SHP77 (cell line): ENCODE data around the gene NRXN3.

Experiments used
- DNase-seq, 2 experiments: peaks; one replicate each; lab custom pipeline; 2025; lab: John Stamatoyannopoulos, UW

NRXN3 gene

DNA sequence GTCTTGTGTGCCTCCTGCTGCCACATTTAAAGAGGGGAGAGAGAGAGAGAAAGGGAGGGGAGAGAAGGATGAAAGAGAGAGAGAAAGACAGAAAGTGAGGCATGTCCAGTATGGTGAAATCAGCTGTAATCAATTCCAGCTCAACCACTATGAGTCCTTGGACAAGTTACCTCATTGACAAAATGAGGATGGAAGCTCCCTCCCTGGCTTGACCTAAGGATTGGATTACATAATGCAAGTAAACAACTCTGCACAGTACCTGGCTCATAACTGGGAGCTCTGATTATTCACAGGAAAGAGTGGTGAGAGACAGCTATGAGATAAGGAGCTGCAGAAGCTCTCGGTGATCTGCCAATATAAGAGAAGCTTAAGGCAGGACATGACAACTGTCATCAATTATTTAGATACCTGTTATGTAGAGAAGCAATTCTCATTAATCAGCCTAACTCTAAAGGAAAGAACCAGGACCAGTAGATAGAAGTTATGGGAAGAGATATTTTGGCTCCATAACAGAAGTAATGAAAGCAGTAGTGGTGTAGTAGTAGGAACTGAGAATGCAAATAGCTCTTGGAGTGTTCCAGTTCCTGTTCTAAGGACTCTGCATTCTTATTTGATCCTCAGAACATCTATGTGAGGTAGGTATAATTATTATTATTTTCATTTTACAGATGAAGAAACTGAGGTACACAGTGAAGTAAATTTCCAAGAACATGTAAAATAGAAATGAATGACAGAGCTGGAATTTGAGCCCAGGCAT is 1249.6 kb downstream of the NRXN3 start:
- DNase-seq = no peak

DNA sequence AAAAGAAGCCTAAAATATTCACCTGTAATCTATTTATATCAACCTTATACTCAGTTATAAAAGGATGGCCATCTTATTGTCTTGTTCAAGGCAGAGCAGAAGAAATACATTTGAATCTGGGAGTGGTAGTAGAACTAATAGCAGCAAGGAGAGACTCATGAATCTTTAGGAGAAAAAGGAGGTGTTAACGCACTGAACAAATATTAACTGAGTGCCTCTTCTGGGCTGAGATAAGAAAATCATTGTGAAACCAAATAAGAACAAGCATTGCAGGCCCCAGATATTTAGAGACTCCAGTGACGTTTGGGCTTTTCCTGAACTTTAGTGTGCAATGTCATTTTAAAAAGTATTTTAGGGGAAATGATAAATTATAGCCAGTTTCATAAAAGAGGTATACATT is 1250.6 kb downstream of the NRXN3 start:
- no peak for DNase-seq

DNA sequence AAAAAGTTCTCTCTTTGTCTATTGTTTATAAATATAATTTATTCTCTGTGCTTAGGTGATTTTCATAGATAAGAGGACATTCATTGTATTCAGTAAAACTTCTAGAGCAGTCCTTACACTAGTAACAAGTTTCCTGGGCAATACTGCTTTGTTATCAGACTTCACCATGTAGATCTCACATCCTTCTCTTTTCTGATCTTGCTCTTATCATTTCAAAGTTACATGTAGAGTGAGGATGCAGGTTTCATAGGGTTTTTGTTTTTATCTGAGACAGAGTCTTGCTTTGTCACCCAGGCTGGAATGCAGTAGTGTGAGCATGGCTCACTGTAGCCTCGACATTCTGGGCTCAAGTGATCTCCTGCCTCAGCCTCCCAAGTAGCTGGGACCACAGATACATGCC is 1251.6 kb downstream of the NRXN3 start:
- DNase-seq = no peak

DNA sequence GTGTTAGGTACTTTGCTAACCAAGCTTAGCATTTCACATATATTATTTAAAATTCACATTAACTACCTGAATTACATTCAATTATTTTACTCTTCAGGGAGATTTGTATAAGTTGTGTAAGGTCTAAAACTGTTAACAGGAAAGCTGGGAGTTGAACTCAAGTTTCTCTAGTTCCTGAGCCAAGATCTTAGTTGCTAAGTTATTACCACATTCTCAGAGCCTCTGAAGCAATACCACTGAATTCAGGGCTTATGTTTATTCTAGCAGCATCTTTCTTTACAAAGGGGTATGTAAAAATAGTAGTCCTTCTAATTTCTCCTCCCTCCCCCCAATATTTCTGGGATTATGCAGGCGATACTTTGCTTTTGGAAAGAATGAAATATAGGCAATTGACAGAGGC is 1254.3 kb downstream of the NRXN3 start:
- DNase-seq = no peak

DNA sequence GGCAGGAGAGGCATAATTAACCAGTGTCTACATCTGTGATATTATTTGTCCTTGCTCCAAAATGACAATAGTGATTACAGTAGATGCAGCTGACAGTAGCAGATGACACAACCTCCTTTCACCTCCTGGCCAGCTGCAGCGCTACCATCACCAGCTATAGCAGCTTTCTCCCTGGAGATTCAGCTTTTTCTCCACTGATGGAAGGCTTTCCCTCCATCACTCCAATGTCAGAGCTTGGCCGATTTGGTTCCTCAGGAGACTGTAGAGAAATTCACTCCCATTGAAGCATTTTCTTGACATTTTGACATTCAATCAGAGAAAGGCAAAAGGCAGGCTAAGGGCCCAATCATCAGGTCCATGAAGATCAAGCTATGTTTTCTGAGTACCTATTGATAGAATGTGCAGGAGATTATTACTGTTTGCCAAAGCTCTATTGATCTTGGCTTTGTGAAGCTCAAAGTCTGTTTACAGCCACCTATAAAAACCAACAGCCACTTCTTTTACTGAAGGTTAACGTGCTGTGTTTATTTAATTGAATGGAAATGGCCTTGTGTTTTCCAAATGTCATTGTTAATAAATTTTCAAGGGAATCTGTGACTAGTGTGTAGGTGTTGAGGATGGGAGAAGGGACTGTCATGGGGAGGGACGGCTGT is 1256.1 kb downstream of the NRXN3 start:
- peak in 1 of 2 experiments; percentile 30 for DNase-seq

DNA sequence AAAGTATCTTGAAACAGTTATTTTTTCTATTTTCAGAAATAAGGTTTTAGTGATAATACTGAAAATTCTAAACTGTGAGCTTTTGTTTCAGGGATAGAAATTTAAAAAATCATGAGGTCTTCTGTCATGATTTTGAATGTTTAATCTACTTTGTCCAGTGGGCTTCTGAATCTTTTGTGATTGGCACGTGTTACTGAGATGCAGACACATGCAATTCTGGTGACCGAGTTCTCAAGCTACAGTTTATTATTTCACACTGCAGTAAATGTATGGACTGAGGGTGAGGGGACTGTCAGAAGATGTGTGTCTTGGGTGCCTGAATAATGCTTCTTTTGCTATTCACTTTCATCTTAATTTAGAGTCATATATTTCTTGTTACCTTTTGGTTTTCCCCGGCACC is 1262.5 kb downstream of the NRXN3 start:
- no peak for DNase-seq

DNA sequence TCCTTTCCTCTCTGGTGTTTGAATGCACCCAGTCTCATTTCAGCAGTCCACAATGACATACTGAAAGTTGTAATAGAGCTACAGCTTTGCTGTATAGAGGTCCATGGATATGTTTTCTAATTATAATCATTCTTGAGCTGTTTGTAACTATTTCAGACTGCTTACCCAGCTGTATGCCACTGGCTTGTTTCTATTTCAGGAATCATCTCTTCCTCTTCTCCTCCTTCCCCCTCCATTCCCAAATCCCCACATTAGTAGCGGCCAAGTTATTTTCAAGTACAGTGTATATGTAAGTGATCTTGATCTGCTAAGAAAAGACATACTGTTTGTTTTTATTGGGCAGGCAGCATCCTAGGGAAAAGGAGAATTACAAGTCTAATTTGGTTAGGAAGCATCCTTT is 1266.2 kb downstream of the NRXN3 start:
- DNase-seq = no peak

DNA sequence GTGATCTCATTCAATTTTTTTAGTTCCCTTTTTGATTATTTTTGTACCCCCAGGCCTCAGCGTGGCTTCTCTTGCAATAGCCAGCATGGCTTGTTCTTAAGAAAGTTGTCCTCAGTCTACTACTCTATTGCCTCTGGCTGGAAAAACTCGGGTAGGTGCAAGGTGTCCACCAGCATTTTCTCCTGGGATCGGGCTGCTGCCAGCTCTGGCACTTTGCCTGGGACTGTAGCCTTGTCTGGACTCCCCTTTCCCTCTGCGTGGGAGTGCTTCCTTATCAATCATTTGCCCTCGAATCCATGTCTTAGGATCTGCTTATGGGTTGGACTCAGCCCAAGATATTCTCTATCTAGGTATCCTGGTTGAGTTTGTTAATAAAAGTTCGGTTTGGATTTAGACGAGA is 1267.8 kb downstream of the NRXN3 start:
- DNase-seq = no peak

DNA sequence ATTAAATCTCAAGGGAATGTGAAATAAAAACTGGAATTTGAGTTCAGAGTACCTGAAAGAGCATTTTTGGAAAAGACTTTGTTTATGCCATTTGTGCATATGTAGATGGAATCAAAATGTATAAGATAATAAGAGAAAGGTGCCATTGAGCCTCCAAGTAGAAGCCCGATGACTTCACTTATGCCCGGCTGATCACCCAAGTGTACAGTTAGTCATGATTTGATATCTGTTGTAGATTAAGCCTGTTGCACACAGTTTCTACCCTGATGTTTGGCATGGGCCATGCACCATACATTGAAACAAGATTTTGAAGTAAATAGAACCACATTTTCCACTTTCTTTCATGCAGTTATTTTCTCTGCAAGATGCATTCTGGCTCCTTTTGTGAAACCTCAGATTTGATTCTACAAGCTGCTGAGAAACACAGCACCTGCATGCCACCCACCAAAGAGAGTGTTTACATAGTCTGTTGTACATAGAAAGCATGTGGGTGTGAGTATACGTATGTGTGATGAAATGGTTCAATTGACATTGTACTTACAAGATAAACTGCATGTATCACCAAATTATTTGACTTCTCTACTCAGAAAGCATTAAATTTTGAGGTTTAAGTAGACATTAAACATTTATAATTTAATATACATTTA is 1268.6 kb downstream of the NRXN3 start:
- no peak for DNase-seq

DNA sequence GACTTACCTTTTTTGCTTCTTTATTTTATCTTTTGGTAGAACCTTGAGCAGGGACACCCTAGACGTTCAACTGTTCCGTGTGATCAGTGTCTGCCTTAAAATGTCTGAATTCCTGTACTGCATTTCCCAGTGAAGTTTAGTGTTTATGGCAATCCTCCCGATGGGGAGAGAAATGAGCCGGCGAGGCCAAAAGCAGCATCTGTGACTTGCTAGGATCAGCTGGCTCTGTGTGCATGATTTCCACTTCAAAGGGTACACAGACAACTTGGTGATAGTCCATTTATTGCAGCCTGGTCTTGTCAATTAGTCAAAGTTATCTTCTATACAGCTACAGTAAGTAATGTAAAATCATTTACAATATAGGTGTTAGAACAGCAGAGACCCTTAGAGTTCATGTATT is 1272.6 kb downstream of the NRXN3 start:
- no peak for DNase-seq

DNA sequence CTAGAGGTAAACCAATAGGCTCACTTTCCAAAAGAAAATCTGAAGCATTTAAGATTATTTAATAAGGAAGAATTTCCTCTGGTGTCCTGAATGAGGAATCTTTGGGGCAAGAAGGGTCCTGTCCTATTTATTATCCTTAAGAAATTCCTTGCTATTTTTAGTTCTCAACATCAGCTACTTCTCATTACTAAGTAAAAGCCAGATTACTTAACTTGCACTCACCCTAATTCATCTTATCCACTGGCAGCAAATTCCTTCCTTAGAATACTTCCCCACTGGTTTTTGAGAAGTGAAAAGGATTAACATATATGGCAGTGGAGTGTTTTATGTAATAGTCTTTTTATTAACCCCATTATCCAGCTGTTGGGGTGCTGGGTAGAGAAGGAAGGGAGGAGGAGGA is 1273.4 kb downstream of the NRXN3 start:
- no peak for DNase-seq

DNA sequence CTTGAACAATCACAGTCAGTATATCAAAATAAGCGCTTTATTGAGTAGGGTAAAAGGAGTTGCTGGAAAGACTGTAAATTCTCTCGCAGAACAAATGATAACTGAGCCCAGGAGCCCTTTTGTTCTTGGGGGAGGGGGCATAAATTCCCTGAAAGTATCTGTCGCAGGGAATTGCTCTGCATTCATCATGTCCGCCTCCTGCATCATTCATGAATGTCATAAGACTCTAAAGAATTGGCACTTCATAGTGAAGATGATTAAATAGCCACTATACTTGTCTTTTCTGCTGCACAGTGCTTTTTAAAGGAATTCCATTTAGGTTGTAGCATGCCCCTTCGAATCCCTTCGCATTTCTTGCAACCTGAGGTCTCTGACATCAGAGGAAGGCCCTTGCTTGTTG is 1278.8 kb downstream of the NRXN3 start:
- no peak for DNase-seq

DNA sequence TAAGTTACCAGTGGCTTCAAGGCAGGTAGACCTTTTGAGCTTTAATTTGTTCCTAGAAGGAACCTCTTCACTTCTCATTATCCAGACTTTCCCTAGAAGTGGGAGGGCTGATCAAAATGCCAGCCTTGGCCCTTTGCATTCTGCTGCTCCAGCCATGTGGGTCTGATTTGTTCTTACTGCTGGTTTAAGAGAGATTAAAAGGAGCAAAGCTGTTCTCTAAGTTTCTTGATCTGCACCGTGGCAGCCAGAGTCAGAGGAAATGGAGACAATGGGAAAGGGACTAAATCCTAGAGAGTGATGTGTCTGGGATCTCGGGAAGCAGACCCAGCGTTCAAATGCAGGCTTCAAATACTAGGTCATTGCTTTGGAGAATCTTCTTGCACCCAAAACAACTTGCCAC is 1281.4 kb downstream of the NRXN3 start:
- no peak for DNase-seq

DNA sequence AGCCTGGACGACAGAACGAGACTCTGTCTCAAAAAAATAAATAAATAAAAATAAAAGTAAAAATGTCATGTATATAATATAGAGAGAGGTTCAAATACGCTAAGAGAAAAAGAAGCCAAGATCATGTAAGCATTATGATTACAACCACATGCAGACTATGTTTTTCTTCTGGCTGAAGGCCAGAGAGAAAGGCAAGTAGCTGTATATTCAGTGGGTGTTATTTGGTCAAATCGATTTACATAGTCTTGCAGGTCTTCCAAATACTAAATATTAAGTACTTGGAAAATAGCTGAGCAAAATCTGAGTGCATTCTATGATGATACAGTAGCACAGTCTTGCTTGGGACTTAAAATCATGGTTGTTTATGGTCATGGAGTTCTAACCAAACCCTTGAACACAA is 1283.1 kb downstream of the NRXN3 start:
- no peak for DNase-seq

DNA sequence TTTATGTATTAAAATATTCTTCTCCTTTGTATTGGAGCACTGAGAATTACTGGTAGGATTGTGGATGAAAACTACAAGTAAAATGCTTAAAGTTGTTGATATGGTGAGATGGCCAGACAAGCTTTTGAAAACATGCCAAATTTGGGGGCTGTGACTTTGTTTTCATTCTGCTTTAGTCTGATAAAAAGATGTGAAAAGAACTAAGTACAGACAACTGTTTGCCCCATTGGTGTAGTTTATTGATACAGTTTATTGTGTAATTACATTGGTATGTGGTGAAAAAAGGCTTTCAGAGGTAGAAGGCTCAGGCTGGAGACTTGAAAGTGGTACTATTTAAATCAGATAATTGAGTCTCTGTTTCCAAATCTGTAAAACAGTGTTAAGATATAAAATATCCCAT is 1294.3 kb downstream of the NRXN3 start:
- DNase-seq = no peak

DNA sequence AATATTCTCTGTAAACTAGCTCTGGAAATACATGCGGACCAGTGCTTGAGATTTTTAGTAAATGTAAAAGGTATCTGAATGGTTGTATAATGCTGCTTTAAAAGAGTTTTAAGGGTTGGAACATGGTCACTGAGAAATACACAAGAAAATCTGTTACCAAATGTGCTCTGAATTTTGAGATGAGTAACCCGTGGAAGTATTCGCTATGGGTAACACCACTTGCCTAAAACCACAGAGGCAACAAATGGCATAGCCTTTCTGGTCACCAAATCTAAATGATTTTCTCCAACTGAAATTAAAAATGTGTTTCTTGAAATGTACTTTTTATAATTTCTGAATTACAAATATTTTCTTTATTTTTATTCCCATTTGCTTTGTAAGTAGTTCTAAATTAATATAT is 1295.5 kb downstream of the NRXN3 start:
- no peak for DNase-seq

DNA sequence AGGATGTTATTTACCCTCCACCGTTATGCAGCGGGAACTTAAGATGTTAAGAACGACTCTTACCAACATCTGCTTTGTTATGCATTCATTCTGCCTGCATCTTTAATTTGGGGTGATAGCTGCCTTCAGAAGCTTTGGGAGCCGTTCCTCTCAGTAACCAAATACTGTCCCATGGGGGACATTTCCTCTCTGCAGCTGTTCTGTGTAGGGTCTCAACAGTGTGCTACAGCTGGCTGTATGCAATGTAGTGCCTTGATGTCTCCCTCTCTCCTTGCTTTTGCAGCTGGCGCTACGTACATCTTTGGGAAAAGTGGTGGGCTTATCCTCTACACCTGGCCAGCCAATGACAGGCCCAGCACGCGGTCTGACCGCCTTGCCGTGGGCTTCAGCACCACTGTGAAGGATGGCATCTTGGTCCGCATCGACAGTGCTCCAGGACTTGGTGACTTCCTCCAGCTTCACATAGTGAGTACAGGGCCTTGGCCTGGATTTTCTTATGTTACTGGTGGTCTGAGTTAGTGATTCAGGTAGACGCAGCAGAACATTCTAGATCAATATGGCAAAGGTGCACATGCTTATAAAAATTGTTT is 1296.9 kb downstream of the NRXN3 start:
- DNase-seq = no peak

DNA sequence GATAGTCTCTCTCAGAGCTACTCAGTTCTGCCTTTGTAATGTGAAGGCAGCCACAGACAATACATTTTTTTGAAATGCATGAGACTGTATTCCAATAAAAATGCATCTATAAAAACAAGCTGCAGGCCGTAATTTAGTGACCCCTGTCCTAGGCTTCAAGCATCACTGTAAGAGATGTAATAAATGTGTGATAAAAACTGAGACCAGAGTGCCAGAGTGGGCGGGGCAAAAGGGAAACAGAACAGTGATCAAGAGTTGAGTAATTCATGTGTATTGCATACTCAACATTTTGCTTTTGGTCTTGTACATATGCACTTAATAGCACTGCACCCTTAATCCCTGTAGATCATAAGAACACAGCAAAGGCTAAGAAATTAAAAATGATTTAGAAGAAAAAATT is 1297.7 kb downstream of the NRXN3 start:
- DNase-seq = no peak

DNA sequence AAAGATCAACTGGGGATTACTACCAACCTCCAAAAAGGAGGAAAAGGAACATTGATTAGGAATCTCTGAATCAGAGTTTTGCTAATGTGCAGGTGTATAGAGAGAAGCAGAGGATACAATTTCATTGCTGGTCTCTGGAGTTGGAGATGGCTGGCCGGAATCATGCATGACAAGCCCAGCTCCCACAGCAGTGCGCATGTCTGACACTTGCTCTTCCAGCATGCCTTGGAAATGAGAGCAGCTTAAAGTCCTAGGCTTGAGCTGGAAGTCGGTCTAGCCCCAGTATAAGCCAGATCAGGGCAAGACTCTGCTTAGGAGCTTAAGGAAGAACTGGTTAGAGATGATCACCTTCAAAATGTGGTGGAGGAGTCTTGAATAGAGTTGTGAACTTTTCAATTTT is 1298.3 kb downstream of the NRXN3 start:
- no peak for DNase-seq

DNA sequence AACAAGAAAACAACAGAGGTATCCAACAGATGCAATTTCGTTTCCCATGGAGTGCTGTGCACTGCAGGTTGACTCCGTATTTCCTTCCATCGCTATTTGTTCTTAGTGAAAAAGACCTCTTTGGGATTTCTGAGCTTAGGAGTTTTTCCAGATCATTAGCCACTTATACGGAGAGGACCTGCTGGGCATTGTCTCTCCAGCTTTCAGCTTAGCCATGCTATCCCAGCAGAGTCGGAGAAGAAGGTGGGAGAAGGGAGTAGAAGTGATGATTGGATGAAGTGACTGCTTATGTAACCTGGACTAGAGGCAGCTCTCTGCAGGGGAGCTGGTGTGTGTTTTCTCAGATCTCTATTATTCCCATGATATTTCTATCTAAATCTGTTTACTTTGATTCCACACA is 1303.5 kb downstream of the NRXN3 start:
- no peak for DNase-seq

DNA sequence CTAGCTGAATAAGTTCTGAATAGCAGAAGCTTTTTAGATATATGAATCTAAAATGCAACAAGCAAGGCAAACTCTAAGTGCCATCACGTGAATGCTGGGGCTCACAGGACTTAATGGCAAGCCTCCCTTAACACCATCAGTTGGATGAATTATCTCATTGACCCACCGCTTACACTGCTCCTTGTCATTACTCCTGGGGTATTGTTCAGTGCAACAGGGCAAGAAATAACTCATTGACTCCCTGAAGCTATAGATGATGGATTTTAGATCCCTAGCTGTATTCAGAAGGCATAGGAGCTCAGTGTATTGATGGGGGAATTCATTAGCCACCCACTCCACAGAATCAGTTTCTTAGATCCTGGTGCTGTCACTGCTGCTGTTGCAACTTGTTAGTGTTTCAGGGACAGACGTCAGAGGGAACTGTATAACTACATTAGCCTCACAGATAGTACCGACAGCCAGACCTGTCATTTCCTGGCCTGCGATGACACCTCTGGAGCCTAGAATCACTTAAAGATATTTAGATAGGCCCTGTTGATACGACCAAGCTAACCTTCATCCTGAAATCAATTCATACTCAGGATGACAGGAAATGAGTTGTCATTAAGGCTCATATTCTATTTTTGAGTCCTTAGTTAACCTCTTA is 1305.8 kb downstream of the NRXN3 start:
- DNase-seq = no peak

DNA sequence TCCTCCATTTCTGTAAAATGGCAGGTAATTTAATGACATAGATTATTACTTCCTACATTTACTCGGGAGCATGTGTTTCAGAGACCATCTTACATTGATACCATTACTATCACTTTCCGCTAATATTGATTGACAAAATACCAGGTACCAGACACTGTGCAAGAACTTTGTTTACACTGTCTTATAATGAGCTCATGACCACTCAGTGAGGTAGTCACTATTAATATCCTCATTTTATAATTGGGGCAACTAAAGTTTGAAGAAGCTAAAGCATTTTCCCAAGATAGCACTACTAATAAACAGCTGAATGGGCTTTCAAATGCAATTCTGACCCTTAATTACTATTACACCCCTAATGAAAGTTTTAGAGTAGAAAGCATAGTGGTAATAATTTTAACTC is 1306.4 kb downstream of the NRXN3 start:
- no peak for DNase-seq

DNA sequence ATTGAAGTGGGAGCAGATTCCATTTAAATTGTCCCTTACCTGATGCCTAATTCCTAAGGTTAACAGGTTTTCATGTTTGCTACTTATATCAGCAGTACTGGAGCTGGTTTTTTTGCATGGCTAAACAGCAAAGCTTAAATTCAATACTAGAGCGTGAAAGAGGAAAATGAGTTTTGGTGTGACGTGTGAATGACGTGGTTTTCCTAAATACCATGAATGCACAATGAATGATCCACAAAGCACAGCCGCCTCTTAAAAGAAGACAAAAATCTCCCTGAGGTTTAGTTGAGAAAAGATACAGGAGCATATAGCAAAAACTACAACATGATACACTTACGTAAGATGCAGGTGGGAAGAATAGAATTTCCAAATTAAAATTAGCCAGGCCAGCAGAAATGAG is 1310.0 kb downstream of the NRXN3 start:
- no peak for DNase-seq
